Esophagus muscularis mucosa (tissue), 4 donors: ENCODE data around the gene RPS23. TPM values are rescaled to one million over a fixed set of nuclear protein-coding genes. Genes with fewer than 3 reads are reported as not detected.

Source experiments
- DNase-seq: peaks from one replicate; pipeline ENCODE4 v3.0.0-alpha.2; 2017; ENCODE audit errors: extremely low spot score
- H3K27ac ChIP-seq, 4 donors: fragments of 200-600 bp; sonication (generic); replicated peaks in 1 of 4; 1 replicate in 3 of 4; 2 replicates in 1 of 4; pipeline ENCODE4 v1.5.1; 2016 to 2019; ENCODE audit warnings: mild to moderate bottlenecking in 1 of 4
- H3K27me3 ChIP-seq, 4 donors: fragments of 200-600 bp; sonication (generic); one replicate each; pipeline versions ENCODE4 v1.5.1 to v1.6.0; 2016 to 2019
- H3K36me3 ChIP-seq, 4 donors: fragments of 200-600 bp; sonication (generic); one replicate each; pipeline ENCODE4 v1.5.1; 2016 to 2019
- H3K4me1 ChIP-seq, 4 donors: fragments of 200-600 bp; sonication (generic); one replicate each; pipeline ENCODE4 v1.5.1; 2016 to 2019
- H3K4me3 ChIP-seq, 4 donors: fragments of 200-600 bp; sonication (generic); 1 replicate in 2 of 4; 2 replicates in 2 of 4; pipeline ENCODE4 v1.5.1; 2016 to 2019; ENCODE audit warnings: mild to moderate bottlenecking in 4 of 4, moderate library complexity in 1 of 4
- H3K9me3 ChIP-seq, 4 donors: fragments of 200-600 bp; sonication (generic); 1 replicate in 3 of 4; 2 replicates in 1 of 4; pipeline ENCODE4 v1.5.1; 2016 to 2019
- CTCF ChIP-seq, 3 experiments: fragments of 200-600 bp in 2 of 3; fragments of 450-650 bp in 1 of 3; sonication (generic) in 2 of 3; IDR thresholded peaks; one replicate each; pipeline ENCODE4 v1.5.1; 2017 to 2019; ENCODE audit warnings: antibody characterized with exemption in 3 of 3, mild to moderate bottlenecking in 2 of 3, moderate library complexity in 1 of 3
- EP300 ChIP-seq: sonication (generic); formaldehyde crosslinking; IDR thresholded peaks from one replicate; pipeline ENCODE4 v1.6.1; 2017; ENCODE audit warnings: antibody characterized with exemption
- POLR2A ChIP-seq: fragments of 450-650 bp; IDR thresholded peaks from one replicate; pipeline ENCODE4 v1.6.1; 2017; ENCODE audit warnings: antibody characterized with exemption, moderate library complexity, mild to moderate bottlenecking, low read depth
- POLR2AphosphoS5 ChIP-seq, 2 donors: sonication (generic); formaldehyde crosslinking; IDR thresholded peaks; one replicate each; pipeline ENCODE4 v1.6.1; 2017; ENCODE audit warnings: antibody characterized with exemption in 2 of 2
- WGBS: methylation state at CpG from one replicate; pipeline ENCODE4 v1.1.5; 2018; 5-methylcytosine and 5-hydroxymethylcytosine counted together
- intact Hi-C: fragments of 100-400 bp; cut with DNase I; formaldehyde crosslinking; loops from one replicate; pipeline ENCODE4 v1.15.1; 2023
- total RNA-seq, 4 donors: library from RNA; depleted of rRNA; stranded (reverse); fragments of >200 nt; gene quantifications; one replicate each; pipeline versions ENCODE4 v1.1.0 to v1.2.1, GENCODE V29; 2016

The RPS23 gene
- total RNA-seq, 4 donors from 2014 or later = 2,601 to 3,337 (median 2,967) TPM

- Histone ChIP-seq H3K27ac (no peak overlapping the region), H3K4me1 (no peaks in the 10 kb centered on the region), H3K27me3 (no peaks in the 10 kb centered on the region), H3K36me3 (no peaks in the 10 kb centered on the region), H3K9me3 (no peaks in the 10 kb centered on the region), H3K4me3 (no peak overlapping the region)
- intact Hi-C loops = no loop called here
- DNase-seq = no peak
- 74% methylated on average over 5 of the region's 5 CpGs for WGBS
- TF ChIP-seq EP300 (no peak), POLR2A (no peak), CTCF (IDR thresholded peaks at IDR 0.05) (no peak), POLR2AphosphoS5 (IDR thresholded peaks at IDR 0.05) (no peak)
Observed at GRCh38 chr5:82319651-82320376, 41.7 kb upstream of the RPS23 start.

- H3K9me3 ChIP-seq = no peaks in the 10 kb centered on the region
- no peak overlapping the region for H3K4me3 ChIP-seq
- no peak for DNase-seq
- WGBS = 85% methylated on average over 2 of the region's 2 CpGs
- H3K4me1 ChIP-seq = no peaks in the 10 kb centered on the region
- intact Hi-C loops = no loop called here
- no peaks in the 10 kb centered on the region for H3K36me3 ChIP-seq
- H3K27ac ChIP-seq = no peak overlapping the region
- TF ChIP-seq CTCF (IDR thresholded peaks at IDR 0.05) = no peak
- TF ChIP-seq EP300 = no peak
- no peak for TF ChIP-seq POLR2AphosphoS5 (IDR thresholded peaks at IDR 0.05)
- TF ChIP-seq POLR2A = no peak
- H3K27me3 ChIP-seq = no peaks in the 10 kb centered on the region
Observed at GRCh38 chr5:82319192-82319591, 41.0 kb upstream of the RPS23 start.

GRCh38 chr5:82314964-82315758 lies 37.0 kb upstream of the RPS23 start:
- WGBS = 78% methylated on average over 4 of the region's 4 CpGs
- no peak for TF ChIP-seq POLR2A
- no peak for TF ChIP-seq CTCF (IDR thresholded peaks at IDR 0.05)
- no peak for TF ChIP-seq POLR2AphosphoS5 (IDR thresholded peaks at IDR 0.05)
- no peak for TF ChIP-seq EP300
- no peak overlapping the region for H3K27ac ChIP-seq
- peaks cover 0 to 5% (median 2%) of the 10 kb centered on the region in 4 donors for H3K4me1 ChIP-seq
- H3K27me3 ChIP-seq = no peaks in the 10 kb centered on the region
- H3K9me3 ChIP-seq = no peaks in the 10 kb centered on the region
- intact Hi-C loops = no loop called here
- DNase-seq = no peak
- H3K4me3 ChIP-seq = no peak overlapping the region
- H3K36me3 ChIP-seq = peaks cover 0 to 12% (median 0%) of the 10 kb centered on the region in 4 donors

- intact Hi-C loops = no loop called here
- no peak for DNase-seq
- Histone ChIP-seq H3K4me1 (peaks cover 0 to 5% (median 3%) of the 10 kb centered on the region in 4 donors), H3K27me3 (no peaks in the 10 kb centered on the region), H3K9me3 (no peaks in the 10 kb centered on the region), H3K4me3 (no peak overlapping the region), H3K36me3 (peaks cover 0 to 14% (median 0%) of the 10 kb centered on the region in 4 donors), H3K27ac (no peak overlapping the region)
- no peak for TF ChIP-seq POLR2A
- no peak for TF ChIP-seq CTCF (IDR thresholded peaks at IDR 0.05)
- TF ChIP-seq EP300 = no peak
- TF ChIP-seq POLR2AphosphoS5 (IDR thresholded peaks at IDR 0.05) = no peak
- 74% methylated on average over 5 of the region's 5 CpGs for WGBS
Observed at GRCh38 chr5:82313016-82313415, 34.9 kb upstream of the RPS23 start.
